ENCODE data around the gene RAP2A. TPM values are rescaled to one million over a fixed set of nuclear protein-coding genes. Genes with fewer than 3 reads are reported as not detected.

The RAP2A gene
- total RNA-seq, 1 experiment from 2014 or later, result 33.4 TPM

GRCh38 chr13:97397267-97397666 lies 36.7 kb upstream of the RAP2A start:
- Mint-ChIP-seq H3K27me3 (ENCODE audit: insufficient read depth, unreplicated experiment) (no peaks in the 10 kb centered on the region), H3K36me3 (ENCODE audit: insufficient read depth, unreplicated experiment) (no peaks in the 10 kb centered on the region), H3K4me1 (ENCODE audit: insufficient read depth, unreplicated experiment) (peaks cover 8% of the 10 kb centered on the region), H3K4me3 (ENCODE audit: unreplicated experiment) (no peak overlapping the region), H3K9me3 (ENCODE audit: unreplicated experiment) (no peaks in the 10 kb centered on the region), H3K27ac (ENCODE audit: low read depth, unreplicated experiment) (no peak overlapping the region)
- DNase-seq (ENCODE audit: unreplicated experiment), result no peak
- CTCF ChIA-PET, result interaction anchor here (0.6 to 1.7 kb wide), 8 partner anchors 10 to 272 kb away, joined by 3 to 5 read pairs (median 3); partner anchors contain the start of gene MBNL2
- POLR2A ChIA-PET, result interaction anchor here (0.6 to 1.8 kb wide), 6 partner anchors 8 to 35 kb away, joined by 3 to 11 read pairs (median 4); partner anchors contain the start of gene RAP2A
- BruUV-seq (replicated peaks), result no TSS peak
- intact Hi-C loops (cut with micrococcal nuclease), result no loop called here
- no peak for TF ChIP-seq CTCF (IDR thresholded peaks at IDR 0.05; ENCODE audit: unreplicated experiment)

GRCh38 chr13:97401421-97401820 lies 32.5 kb upstream of the RAP2A start:
- no peaks in the 10 kb centered on the region for H3K4me1 Mint-ChIP-seq (ENCODE audit: insufficient read depth, unreplicated experiment)
- H3K27me3 Mint-ChIP-seq (ENCODE audit: insufficient read depth, unreplicated experiment), result no peaks in the 10 kb centered on the region
- no TSS peak for BruUV-seq (replicated peaks)
- H3K36me3 Mint-ChIP-seq (ENCODE audit: insufficient read depth, unreplicated experiment), result no peaks in the 10 kb centered on the region
- no peaks in the 10 kb centered on the region for H3K9me3 Mint-ChIP-seq (ENCODE audit: unreplicated experiment)
- CTCF ChIA-PET, result interaction anchor here (1.0 kb wide), 1 partner anchor 11 kb away, joined by 3 read pairs; no protein-coding TSS in a partner anchor
- no peak overlapping the region for H3K27ac Mint-ChIP-seq (ENCODE audit: low read depth, unreplicated experiment)
- intact Hi-C loops (cut with micrococcal nuclease), result no loop called here
- no peak for TF ChIP-seq CTCF (IDR thresholded peaks at IDR 0.05; ENCODE audit: unreplicated experiment)
- POLR2A ChIA-PET, result no interaction called here
- no peak for DNase-seq (ENCODE audit: unreplicated experiment)
- no peak overlapping the region for H3K4me3 Mint-ChIP-seq (ENCODE audit: unreplicated experiment)

GRCh38 chr13:97403893-97404750 lies 29.8 kb upstream of the RAP2A start:
- Mint-ChIP-seq H3K9me3 (ENCODE audit: unreplicated experiment) (no peaks in the 10 kb centered on the region), H3K4me3 (ENCODE audit: unreplicated experiment) (no peak overlapping the region), H3K27ac (ENCODE audit: low read depth, unreplicated experiment) (no peak overlapping the region), H3K4me1 (ENCODE audit: insufficient read depth, unreplicated experiment) (no peaks in the 10 kb centered on the region), H3K27me3 (ENCODE audit: insufficient read depth, unreplicated experiment) (no peaks in the 10 kb centered on the region), H3K36me3 (ENCODE audit: insufficient read depth, unreplicated experiment) (no peaks in the 10 kb centered on the region)
- intact Hi-C loops (cut with micrococcal nuclease), result no loop called here
- DNase-seq (ENCODE audit: unreplicated experiment), result no peak
- no TSS peak for BruUV-seq (replicated peaks)
- ChIA-PET POLR2A (interaction anchor here (0.7 to 2.4 kb wide), 3 partner anchors 9 to 34 kb away, joined by 3 to 12 read pairs (median 4); no protein-coding TSS in a partner anchor), CTCF (interaction anchor here (0.6 to 1.3 kb wide), 3 partner anchors 9 to 44 kb away, joined by 3 read pairs; no protein-coding TSS in a partner anchor)
- TF ChIP-seq CTCF (IDR thresholded peaks at IDR 0.05; ENCODE audit: unreplicated experiment), result no peak

GRCh38 chr13:97407540-97407939 lies 26.4 kb upstream of the RAP2A start:
- ChIA-PET POLR2A (interaction anchor here (0.8 to 1.2 kb wide), 4 partner anchors 10 to 310 kb away, joined by 3 to 4 read pairs (median 3); no protein-coding TSS in a partner anchor), CTCF (interaction anchor here (0.6 to 1.6 kb wide), 5 partner anchors 16 to 1539 kb away, joined by 3 to 7 read pairs (median 4); no protein-coding TSS in a partner anchor)
- Mint-ChIP-seq H3K27me3 (ENCODE audit: insufficient read depth, unreplicated experiment) (no peaks in the 10 kb centered on the region), H3K36me3 (ENCODE audit: insufficient read depth, unreplicated experiment) (no peaks in the 10 kb centered on the region), H3K4me3 (ENCODE audit: unreplicated experiment) (no peak overlapping the region), H3K27ac (ENCODE audit: low read depth, unreplicated experiment) (no peak overlapping the region), H3K4me1 (ENCODE audit: insufficient read depth, unreplicated experiment) (no peaks in the 10 kb centered on the region), H3K9me3 (ENCODE audit: unreplicated experiment) (no peaks in the 10 kb centered on the region)
- intact Hi-C loops (cut with micrococcal nuclease), result no loop called here
- BruUV-seq (replicated peaks), result no TSS peak
- no peak for DNase-seq (ENCODE audit: unreplicated experiment)
- TF ChIP-seq CTCF (IDR thresholded peaks at IDR 0.05; ENCODE audit: unreplicated experiment), result no peak
